Activated CD8-positive, alpha-beta T cell treated with anti-CD3 and anti-CD28 coated beads for 36 hours (primary cell): ENCODE data around the gene GDF15. TPM values are rescaled to one million over a fixed set of nuclear protein-coding genes. Genes with fewer than 3 reads are reported as not detected.
"Not testable (repeated sequence)": the region's sequence is repeated elsewhere in the genome, so short reads cannot be mapped to it uniquely, and the experiment has no call there.

ENCODE experiments used
- ATAC-seq: fragments of 200-7000 bp; cut with Tn5 transposase; one replicate; pipeline ENCODE4 v1.10.0; 2021; ENCODE audit warnings: mild to moderate bottlenecking, moderate library complexity
- CTCF ChIA-PET: fragments of 350-600 bp; sonication (Branson Sonifier 250); formaldehyde crosslinking; loops from one replicate; lab custom pipeline; 2021; ENCODE audit warnings: antibody characterized with exemption; lab: Charles Lee
- POLR2A ChIA-PET: fragments of 350-600 bp; sonication (Branson Sonifier 250); formaldehyde crosslinking; loops from one replicate; lab custom pipeline; 2021; ENCODE audit warnings: antibody characterized with exemption; lab: Charles Lee
- DNase-seq: peaks from one replicate; pipeline ENCODE4 v3.0.0-alpha.2; 2020
- H3K27ac Mint-ChIP-seq: one replicate; pipeline ENCODE4 v1.8.0; 2021; ENCODE audit warnings: mild to moderate bottlenecking, mixed read lengths
- H3K27me3 Mint-ChIP-seq: one replicate; pipeline ENCODE4 v1.8.0; 2021; ENCODE audit warnings: mixed read lengths
- H3K36me3 Mint-ChIP-seq: one replicate; pipeline ENCODE4 v1.8.0; 2021; ENCODE audit warnings: low read depth, mixed read lengths
- H3K4me1 Mint-ChIP-seq: one replicate; pipeline ENCODE4 v1.8.0; 2021; ENCODE audit warnings: low read depth, mixed read lengths
- H3K4me3 Mint-ChIP-seq: one replicate; pipeline ENCODE4 v1.8.0; 2021; ENCODE audit warnings: mild to moderate bottlenecking, moderate library complexity, mixed read lengths
- H3K9me3 Mint-ChIP-seq: one replicate; pipeline ENCODE4 v1.8.0; 2021; ENCODE audit warnings: mixed read lengths
- intact Hi-C: fragments of 100-400 bp; cut with micrococcal nuclease; formaldehyde crosslinking; loops from one replicate; pipeline ENCODE4 v1.10.0; 2022
- total RNA-seq, 2 experiments: library from RNA; stranded (reverse); gene quantifications; one replicate each; pipeline ENCODE4 v1.2.3, GENCODE V29; 2021
- TF ChIP-seq, protein P1 (sequence below): fragments of 200-600 bp; IDR thresholded peaks from one replicate; pipeline ENCODE4 v1.8.0; 2022; ENCODE audit warnings: antibody characterized with exemption, mild to moderate bottlenecking

The GDF15 gene
- total RNA-seq, 2 experiments from 2014 or later = not detected

DNA sequence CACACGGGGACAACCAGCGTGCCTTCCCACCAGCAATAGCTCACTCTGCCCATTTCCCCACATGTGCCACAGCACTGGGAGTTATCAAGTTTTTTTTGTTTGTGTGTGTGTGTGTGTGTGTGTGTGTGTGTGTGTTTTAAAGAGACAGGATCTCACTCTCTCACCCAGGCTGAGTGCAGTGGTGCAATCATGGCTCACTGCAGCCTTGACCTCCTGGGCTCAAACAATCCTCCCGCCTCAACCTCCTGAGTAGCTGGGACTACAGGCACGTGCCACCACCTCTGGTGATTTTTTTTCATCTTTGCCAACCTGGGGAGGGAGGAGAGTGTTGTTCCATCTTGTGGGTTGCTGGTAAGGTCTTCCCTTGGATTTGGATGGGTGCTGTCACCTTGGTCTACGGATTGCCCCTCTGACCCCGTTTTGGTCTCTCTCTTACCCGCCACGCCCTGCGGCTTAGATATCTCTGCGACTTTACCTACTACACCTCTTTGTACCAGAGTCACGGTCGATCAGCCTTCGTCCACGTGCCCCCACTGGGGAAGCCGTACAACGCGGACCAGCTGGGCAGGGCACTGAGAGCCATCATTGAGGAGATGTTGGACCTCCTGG lies 22.9 kb upstream of the GDF15 start:
- TF ChIP-seq, protein P1, sequence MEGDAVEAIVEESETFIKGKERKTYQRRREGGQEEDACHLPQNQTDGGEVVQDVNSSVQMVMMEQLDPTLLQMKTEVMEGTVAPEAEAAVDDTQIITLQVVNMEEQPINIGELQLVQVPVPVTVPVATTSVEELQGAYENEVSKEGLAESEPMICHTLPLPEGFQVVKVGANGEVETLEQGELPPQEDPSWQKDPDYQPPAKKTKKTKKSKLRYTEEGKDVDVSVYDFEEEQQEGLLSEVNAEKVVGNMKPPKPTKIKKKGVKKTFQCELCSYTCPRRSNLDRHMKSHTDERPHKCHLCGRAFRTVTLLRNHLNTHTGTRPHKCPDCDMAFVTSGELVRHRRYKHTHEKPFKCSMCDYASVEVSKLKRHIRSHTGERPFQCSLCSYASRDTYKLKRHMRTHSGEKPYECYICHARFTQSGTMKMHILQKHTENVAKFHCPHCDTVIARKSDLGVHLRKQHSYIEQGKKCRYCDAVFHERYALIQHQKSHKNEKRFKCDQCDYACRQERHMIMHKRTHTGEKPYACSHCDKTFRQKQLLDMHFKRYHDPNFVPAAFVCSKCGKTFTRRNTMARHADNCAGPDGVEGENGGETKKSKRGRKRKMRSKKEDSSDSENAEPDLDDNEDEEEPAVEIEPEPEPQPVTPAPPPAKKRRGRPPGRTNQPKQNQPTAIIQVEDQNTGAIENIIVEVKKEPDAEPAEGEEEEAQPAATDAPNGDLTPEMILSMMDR = no peak
- DNase-seq = no peak
- ATAC-seq = no peak
- CTCF ChIA-PET = interaction anchor here (0.9 to 13.0 kb wide), 4 partner anchors 25 to 110 kb away, joined by 3 to 90 read pairs (median 4); partner anchors contain the start of gene GDF15
- Mint-ChIP-seq H3K27me3 (no peaks in the 10 kb centered on the region), H3K27ac (no peak overlapping the region), H3K9me3 (no peaks in the 10 kb centered on the region), H3K36me3 (peaks cover 23% of the 10 kb centered on the region), H3K4me1 (no peaks in the 10 kb centered on the region), H3K4me3 (no peak overlapping the region)
- intact Hi-C loops = no loop called here
- POLR2A ChIA-PET = no interaction called here

DNA sequence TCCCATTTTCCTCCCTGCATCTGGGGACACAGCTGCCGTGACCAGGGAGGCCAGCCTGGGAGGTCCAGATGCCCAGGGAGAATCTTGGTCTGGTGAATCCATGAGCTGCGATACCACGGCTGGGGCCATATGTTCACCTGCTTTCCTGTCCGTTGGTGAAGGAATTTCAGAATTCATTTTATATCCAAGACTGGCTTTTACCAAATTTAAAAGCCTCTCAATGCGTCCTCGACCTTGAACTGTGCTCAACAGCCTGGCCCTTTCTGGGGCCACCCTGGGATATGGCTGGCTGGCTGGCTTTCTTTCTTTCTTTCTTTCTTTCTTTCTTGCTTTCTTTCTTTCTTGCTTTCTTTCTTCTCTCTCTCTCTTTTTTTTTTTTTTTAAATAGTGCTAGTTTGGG lies 22.2 kb upstream of the GDF15 start:
- no peak overlapping the region for H3K4me3 Mint-ChIP-seq
- H3K36me3 Mint-ChIP-seq = peaks cover 23% of the 10 kb centered on the region
- CTCF ChIA-PET = interaction anchor here (1.0 to 13.0 kb wide), 3 partner anchors 24 to 41 kb away, joined by 3 to 90 read pairs (median 6); partner anchors contain the start of genes GDF15 and LSM4
- H3K27me3 Mint-ChIP-seq = no peaks in the 10 kb centered on the region
- H3K27ac Mint-ChIP-seq = no peak overlapping the region
- TF ChIP-seq, protein P1 = no peak
- no peaks in the 10 kb centered on the region for H3K9me3 Mint-ChIP-seq
- intact Hi-C loops = no loop called here
- no peak for ATAC-seq
- no peak for DNase-seq
- no peaks in the 10 kb centered on the region for H3K4me1 Mint-ChIP-seq
- POLR2A ChIA-PET = no interaction called here

DNA sequence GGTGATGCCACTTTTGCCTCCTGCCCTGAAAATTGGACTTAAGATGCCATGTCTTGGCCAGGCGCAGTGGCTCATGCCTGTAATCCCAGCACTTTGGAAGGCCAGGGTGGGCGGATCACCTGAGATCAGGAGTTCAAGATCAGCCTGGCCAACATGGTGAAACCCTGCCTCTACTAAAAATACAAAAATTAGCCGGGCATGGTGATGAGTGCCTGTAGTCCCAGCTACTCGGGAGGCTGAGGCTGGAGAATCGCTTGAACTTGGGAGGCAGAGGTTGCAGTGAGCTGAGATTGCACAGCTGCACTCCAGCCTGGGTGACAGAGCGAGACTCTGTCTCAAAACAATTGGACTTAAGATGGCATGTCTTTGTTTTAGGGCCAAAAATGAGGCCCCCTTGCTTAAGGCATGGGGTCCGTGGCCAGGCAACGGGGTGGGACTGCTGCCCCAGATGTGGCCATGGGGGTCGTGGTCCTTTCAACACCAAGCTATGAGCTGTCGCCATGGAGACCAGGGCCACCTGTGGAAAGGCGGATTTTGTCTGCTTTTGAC lies 21.6 kb upstream of the GDF15 start:
- Mint-ChIP-seq H3K27ac (peak overlapping the region; percentile 10), H3K36me3 (peaks cover 19% of the 10 kb centered on the region)
- H3K4me1 Mint-ChIP-seq, intact Hi-C loops, H3K4me3 Mint-ChIP-seq, ATAC-seq, DNase-seq, H3K27me3 Mint-ChIP-seq, POLR2A ChIA-PET, H3K9me3 Mint-ChIP-seq: not testable (repeated sequence)
- CTCF ChIA-PET = interaction anchor here (1.0 to 13.0 kb wide), 4 partner anchors 23 to 85 kb away, joined by 3 to 90 read pairs (median 6); partner anchors contain the start of genes GDF15 and LSM4

DNA sequence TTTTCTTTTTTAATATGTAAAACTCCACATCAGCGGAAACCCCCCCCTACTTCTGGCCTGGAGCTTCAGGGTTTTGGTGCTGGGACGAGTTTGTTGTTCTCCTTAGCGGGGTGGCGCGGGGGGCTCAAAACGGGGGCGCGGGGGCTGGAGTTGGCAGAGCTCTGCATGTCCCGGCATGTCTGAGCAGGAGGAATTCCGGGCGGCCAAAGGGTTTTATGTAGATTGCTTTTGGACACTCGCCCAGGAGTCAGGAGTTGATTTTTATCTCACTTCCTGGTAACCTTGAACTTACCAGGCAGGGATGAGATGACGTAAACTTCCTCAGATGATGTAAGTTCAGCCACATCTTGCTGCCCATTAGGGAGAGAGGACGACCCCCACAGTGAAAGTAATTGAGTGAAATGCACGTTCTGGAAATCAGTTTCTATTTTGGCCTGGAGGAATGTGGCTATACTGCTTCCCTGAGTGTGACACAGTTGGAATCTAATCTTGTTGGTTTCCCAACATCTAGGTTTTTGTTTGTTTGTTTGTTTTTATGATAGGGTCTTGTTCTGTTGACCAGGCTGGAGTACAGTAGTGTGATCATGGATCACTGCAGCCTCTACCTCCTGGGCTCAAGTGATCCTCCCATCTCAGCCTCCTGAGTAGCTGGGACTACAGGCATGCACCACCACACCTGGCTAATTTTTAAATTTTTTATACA lies 21.0 kb upstream of the GDF15 start:
- intact Hi-C loops = no loop called here
- CTCF ChIA-PET = interaction anchor here (1.0 to 13.0 kb wide), 5 partner anchors 23 to 113 kb away, joined by 3 to 90 read pairs (median 5); partner anchors contain the start of genes GDF15 and LSM4
- ATAC-seq (no peak), DNase-seq (peak; percentile 15)
- POLR2A ChIA-PET = no interaction called here
- H3K27me3 Mint-ChIP-seq = no peaks in the 10 kb centered on the region
- TF ChIP-seq, protein P1 = no peak
- H3K4me1 Mint-ChIP-seq = no peaks in the 10 kb centered on the region
- H3K9me3 Mint-ChIP-seq = no peaks in the 10 kb centered on the region
- no peak overlapping the region for H3K4me3 Mint-ChIP-seq
- peaks cover 15% of the 10 kb centered on the region for H3K36me3 Mint-ChIP-seq
- H3K27ac Mint-ChIP-seq = peak overlapping the region; percentile 10

DNA sequence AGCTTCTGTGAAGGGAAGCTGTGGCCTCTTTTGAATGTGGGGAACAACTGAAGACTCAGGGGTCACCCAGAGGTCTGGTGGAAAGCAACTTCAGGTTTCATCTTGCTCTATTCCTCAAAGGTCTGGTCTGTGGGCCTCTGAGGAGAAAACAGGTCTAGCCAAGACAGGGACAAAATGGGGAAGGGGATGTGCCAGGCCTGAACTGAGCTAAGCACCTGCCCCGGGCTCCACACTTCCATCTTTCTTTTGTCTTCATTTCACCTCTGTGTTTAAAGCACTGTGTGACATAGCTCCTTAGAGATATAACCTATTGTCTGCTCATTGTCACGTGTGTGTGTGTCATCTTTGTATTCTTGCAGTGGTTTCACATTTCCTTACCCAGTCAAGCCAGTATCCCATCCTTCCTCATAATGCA lies 19.9 kb upstream of the GDF15 start:
- Mint-ChIP-seq H3K4me3 (no peak overlapping the region), H3K27ac (peak overlapping the region; percentile 38), H3K36me3 (peaks cover 15% of the 10 kb centered on the region), H3K27me3 (no peaks in the 10 kb centered on the region), H3K9me3 (no peaks in the 10 kb centered on the region), H3K4me1 (no peaks in the 10 kb centered on the region)
- intact Hi-C loops = no loop called here
- DNase-seq = no peak
- no peak for ATAC-seq
- POLR2A ChIA-PET = no interaction called here
- CTCF ChIA-PET = interaction anchor here (1.1 to 13.0 kb wide), 4 partner anchors 16 to 114 kb away, joined by 3 to 90 read pairs (median 4); partner anchors contain the start of gene GDF15
- TF ChIP-seq, protein P1 = no peak
